ENCODE results near the gene MYL6. TPM values are rescaled to one million over a fixed set of nuclear protein-coding genes. Genes with fewer than 3 reads are reported as not detected.
"Not testable (repeated sequence)": the region's sequence is repeated elsewhere in the genome, so short reads cannot be mapped to it uniquely, and the experiment has no call there.

MYL6 gene
- total RNA-seq, 2 donors from 2014 or later = 1,587 to 1,792 TPM

GRCh38 chr12:56116267-56117081 is 41.7 kb upstream of the MYL6 start, which contains the start of gene RPL41:
TSS of gene RPL41 (plus strand) at chr12:56116633.
- Histone ChIP-seq H3K27ac (peak within 1 kb of the TSS; percentile 93 to 97), H3K4me1 (replicated peaks) (peaks cover 8% of the 10 kb centered on the region), H3K9me3 (no peaks in the 10 kb centered on the region), H3K27me3 (replicated peaks; ENCODE audit: insufficient read depth) (no peaks in the 10 kb centered on the region), H3K36me3 (peaks cover 5 to 9% of the 10 kb centered on the region in 2 donors), H3K4me3 (peak within 1 kb of the TSS; percentile 61)
- intact Hi-C loops (cut with DNase I) = loop anchor here (5.0 kb wide), 1 partner anchor 41 kb away; the partner anchor contains the start of gene MYL6
- DNase-seq (ENCODE audit: low spot score) = peak; percentile 96
- WGBS = under 1% methylated on average over 34 of the region's 34 CpGs
- TF ChIP-seq, protein P1, sequence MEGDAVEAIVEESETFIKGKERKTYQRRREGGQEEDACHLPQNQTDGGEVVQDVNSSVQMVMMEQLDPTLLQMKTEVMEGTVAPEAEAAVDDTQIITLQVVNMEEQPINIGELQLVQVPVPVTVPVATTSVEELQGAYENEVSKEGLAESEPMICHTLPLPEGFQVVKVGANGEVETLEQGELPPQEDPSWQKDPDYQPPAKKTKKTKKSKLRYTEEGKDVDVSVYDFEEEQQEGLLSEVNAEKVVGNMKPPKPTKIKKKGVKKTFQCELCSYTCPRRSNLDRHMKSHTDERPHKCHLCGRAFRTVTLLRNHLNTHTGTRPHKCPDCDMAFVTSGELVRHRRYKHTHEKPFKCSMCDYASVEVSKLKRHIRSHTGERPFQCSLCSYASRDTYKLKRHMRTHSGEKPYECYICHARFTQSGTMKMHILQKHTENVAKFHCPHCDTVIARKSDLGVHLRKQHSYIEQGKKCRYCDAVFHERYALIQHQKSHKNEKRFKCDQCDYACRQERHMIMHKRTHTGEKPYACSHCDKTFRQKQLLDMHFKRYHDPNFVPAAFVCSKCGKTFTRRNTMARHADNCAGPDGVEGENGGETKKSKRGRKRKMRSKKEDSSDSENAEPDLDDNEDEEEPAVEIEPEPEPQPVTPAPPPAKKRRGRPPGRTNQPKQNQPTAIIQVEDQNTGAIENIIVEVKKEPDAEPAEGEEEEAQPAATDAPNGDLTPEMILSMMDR (IDR thresholded peaks at IDR 0.05) = peak in 2 of 4 experiments; percentile 26 to 45
- TF ChIP-seq POLR2AphosphoS5 (IDR thresholded peaks at IDR 0.05) (peak; percentile 98), POLR2A (IDR thresholded peaks at IDR 0.05) (peak; percentile 92)

- H3K36me3 ChIP-seq; H3K4me1 ChIP-seq (replicated peaks); H3K27me3 ChIP-seq (replicated peaks; ENCODE audit: insufficient read depth); DNase-seq (ENCODE audit: low spot score); H3K9me3 ChIP-seq: not testable (repeated sequence)
- Histone ChIP-seq H3K27ac (peak overlapping the region; percentile 93 to 97), H3K4me3 (peak overlapping the region; percentile 61)
- WGBS = 0% methylated on average over 15 of the region's 16 CpGs
- intact Hi-C loops (cut with DNase I) = loop anchor here (5.0 kb wide), 1 partner anchor 40 kb away; the partner anchor contains the start of gene MYL6
These were observed 41.0 kb upstream of the MYL6 start for GRCh38 chr12:56117082-56117706.

- Histone ChIP-seq H3K27me3 (replicated peaks; ENCODE audit: insufficient read depth) (no peaks in the 10 kb centered on the region), H3K4me1 (replicated peaks) (peaks cover 8% of the 10 kb centered on the region), H3K27ac (peak within 1 kb of the TSS; percentile 93 to 97), H3K9me3 (no peaks in the 10 kb centered on the region), H3K4me3 (peak within 1 kb of the TSS; percentile 61), H3K36me3 (no peaks in the 10 kb centered on the region)
- WGBS = under 1% methylated on average over 56 of the region's 61 CpGs
- peak; percentile 88 for TF ChIP-seq POLR2A (IDR thresholded peaks at IDR 0.05)
- TF ChIP-seq, protein P1 (IDR thresholded peaks at IDR 0.05) = peak; percentile 45 to 94 (median 72)
- peak; percentile 100 for TF ChIP-seq POLR2AphosphoS5 (IDR thresholded peaks at IDR 0.05)
- intact Hi-C loops (cut with DNase I) = loop anchor here (2.0 to 5.0 kb wide), 2 partner anchors 39 to 107 kb away; partner anchors contain the start of genes MYL6 and NABP2
- DNase-seq (ENCODE audit: low spot score) = peak; percentile 97
These were observed 40.1 kb upstream of the MYL6 start, which contains the start of gene ZC3H10 for GRCh38 chr12:56117778-56118687. TSS of gene ZC3H10 (plus strand) at chr12:56118266. CDS start at chr12:56120563, 2,297 bp downstream.

DNA sequence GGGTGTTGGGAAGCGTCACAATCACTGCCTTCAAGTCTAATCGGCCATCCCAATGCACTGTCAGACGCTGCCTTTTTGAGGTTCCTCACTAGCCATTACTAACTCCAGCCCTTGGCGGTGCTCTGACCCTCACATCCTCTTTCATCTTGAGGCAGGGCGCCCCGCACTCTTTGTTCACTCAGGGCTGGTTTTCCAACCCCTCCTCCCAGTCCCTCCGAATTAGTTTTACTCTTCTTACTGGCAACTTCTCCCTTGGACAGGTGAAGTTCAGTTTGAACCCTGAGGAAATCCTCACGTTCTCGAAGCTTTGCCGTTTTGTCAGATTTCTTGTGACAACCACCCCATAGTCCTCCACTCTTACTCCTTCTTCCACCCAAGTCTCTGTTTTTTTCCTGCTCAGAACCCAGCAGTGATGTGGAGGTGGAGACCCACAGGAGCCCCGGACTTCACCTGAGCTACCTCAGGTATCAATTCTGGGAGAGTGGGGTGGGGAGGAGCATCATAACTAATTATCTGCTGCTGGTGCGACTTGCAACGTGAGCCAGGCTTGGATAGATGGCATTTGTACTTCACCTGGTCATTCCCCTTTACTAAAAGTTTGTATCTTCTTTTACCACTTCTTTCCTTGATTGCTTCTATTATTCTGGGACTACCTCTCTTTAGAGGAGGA is 39.3 kb upstream of the MYL6 start:
- intact Hi-C loops (cut with DNase I) = loop anchor here (1.0 to 5.0 kb wide), 3 partner anchors 38 to 106 kb away; partner anchors contain the start of genes MYL6 and NABP2
- no peak for DNase-seq (ENCODE audit: low spot score)

More for the DNA sequence above, 39.3 kb upstream of the MYL6 start:
- Histone ChIP-seq H3K36me3 (no peaks in the 10 kb centered on the region), H3K9me3 (no peaks in the 10 kb centered on the region), H3K4me1 (replicated peaks) (peaks cover 8% of the 10 kb centered on the region), H3K27ac (peak overlapping the region; percentile 93 to 97), H3K4me3 (peak overlapping the region; percentile 61), H3K27me3 (replicated peaks; ENCODE audit: insufficient read depth) (no peaks in the 10 kb centered on the region)
- TF ChIP-seq, protein P1 (IDR thresholded peaks at IDR 0.05) = no peak
- TF ChIP-seq POLR2AphosphoS5 (IDR thresholded peaks at IDR 0.05) = no peak
- no peak for TF ChIP-seq POLR2A (IDR thresholded peaks at IDR 0.05)
- 6% methylated on average over 13 of the region's 13 CpGs for WGBS
